OCI-LY7 (cell line): ENCODE measurements around the gene MT3.

ENCODE experiments used
- CTCF ChIP-seq: fragments of 200-600 bp; sonication (generic); conservative IDR thresholded peaks from 2 replicates; pipeline ENCODE4 v1.5.1; 2014; ENCODE audit warnings: mild to moderate bottlenecking, antibody characterized with exemption, low read length, moderate library complexity, mixed read lengths
- EZH2phosphoT487 ChIP-seq: fragments of 200-600 bp; sonication (generic); IDR thresholded peaks from 2 replicates; pipeline ENCODE4 v1.6.1; 2018; ENCODE audit warnings: low read depth, borderline replicate concordance, mild to moderate bottlenecking, mixed run types, antibody characterized with exemption, low read length, moderate library complexity, mixed read lengths

DNA sequence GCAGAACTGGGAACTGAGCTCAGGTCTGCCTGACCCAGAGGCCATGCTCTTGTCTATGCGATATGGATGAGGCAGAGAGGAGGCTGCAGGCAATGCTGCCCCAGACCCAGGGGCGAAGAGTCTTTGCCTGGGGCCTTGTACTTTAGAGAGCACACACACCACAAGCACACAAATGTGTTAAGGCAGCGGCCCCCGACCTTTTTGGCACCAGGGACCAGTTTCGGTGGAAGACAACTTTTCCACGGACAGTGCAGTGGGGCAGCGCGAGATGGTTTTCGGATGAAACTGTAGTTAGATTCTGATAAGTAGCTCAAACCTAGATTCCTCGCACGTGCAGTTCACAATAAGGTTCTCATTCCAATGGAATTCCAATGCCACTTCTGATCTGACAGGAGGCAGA, 17.8 kb upstream of the MT3 start:
- TF ChIP-seq CTCF (no peak), EZH2phosphoT487 (no peak)
